HL-60 (cell line): ENCODE data around the gene NCBP2L.

Experiments
- POLR2AphosphoS5 ChIP-seq: IDR thresholded peaks from 2 replicates; pipeline ENCODE4 v1.6.1; 2012; ENCODE audit warnings: low read depth
- REST ChIP-seq: IDR thresholded peaks from 2 replicates; pipeline ENCODE4 v1.6.1; 2012; ENCODE audit warnings: low read depth; ENCODE audit not compliant: insufficient replicate concordance
- SPI1 ChIP-seq: IDR thresholded peaks from 2 replicates; pipeline ENCODE4 v1.6.1; 2012; ENCODE audit warnings: low read depth, mild to moderate bottlenecking, borderline replicate concordance
- TF ChIP-seq, protein P1 (sequence below): IDR thresholded peaks from one replicate; pipeline ENCODE4 v1.5.1; 2011; ENCODE audit warnings: low read length, control low read depth, inconsistent platforms; ENCODE audit not compliant: insufficient read depth

DNA sequence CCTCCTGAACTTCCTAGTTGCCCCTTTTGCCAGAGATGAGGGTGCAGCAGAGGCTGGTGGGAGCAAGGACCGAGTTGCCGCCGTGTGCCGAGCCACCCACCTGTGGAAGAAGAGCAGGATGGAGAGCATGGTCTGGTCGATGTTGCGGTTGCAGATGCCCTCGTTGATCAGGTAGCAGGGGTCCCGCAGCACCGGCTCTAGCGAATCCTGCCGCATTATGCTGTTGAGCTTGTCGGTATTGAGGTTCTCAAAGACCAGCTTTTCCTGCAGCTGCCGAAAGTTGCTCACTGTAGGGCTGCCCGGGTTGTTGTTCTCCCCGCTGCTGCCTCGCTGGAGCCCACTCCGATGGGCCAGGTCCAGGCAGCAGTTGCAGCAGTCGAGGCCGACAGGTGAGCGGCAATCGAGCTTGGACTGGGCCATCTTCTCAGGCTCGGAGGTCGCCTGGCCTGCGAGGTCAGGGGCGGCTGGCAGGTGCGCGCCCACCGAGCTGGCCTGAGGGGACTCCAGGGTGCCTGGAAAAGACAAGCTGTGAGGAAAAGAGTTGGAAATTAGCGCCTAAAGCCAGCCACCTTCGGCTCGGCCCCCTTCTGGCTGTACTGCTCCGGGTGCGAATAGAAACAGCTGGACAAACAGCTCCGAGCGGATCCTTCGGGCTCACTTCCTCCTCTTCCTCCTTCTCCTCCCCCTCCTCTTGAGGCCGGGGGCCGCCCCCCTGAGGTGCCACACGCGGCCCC is 2.4 kb upstream of the NCBP2L start:
- TF ChIP-seq, protein P1, sequence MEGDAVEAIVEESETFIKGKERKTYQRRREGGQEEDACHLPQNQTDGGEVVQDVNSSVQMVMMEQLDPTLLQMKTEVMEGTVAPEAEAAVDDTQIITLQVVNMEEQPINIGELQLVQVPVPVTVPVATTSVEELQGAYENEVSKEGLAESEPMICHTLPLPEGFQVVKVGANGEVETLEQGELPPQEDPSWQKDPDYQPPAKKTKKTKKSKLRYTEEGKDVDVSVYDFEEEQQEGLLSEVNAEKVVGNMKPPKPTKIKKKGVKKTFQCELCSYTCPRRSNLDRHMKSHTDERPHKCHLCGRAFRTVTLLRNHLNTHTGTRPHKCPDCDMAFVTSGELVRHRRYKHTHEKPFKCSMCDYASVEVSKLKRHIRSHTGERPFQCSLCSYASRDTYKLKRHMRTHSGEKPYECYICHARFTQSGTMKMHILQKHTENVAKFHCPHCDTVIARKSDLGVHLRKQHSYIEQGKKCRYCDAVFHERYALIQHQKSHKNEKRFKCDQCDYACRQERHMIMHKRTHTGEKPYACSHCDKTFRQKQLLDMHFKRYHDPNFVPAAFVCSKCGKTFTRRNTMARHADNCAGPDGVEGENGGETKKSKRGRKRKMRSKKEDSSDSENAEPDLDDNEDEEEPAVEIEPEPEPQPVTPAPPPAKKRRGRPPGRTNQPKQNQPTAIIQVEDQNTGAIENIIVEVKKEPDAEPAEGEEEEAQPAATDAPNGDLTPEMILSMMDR: no peak
- no peak for TF ChIP-seq REST
- TF ChIP-seq POLR2AphosphoS5: no peak
- TF ChIP-seq SPI1: 0 out of 2 replicates have a peak, but pooled peaks have one; percentile 33
